HG02571 (cell line): ENCODE data around the gene SLC41A1.

ENCODE experiments used
- ATAC-seq: cut with Tn5 transposase; IDR thresholded peaks from one replicate; pipeline ENCODE4 v1.9.1; 2021; ENCODE audit warnings: mild to moderate bottlenecking, moderate library complexity; ENCODE audit not compliant: unreplicated experiment

The SLC41A1 gene

DNA sequence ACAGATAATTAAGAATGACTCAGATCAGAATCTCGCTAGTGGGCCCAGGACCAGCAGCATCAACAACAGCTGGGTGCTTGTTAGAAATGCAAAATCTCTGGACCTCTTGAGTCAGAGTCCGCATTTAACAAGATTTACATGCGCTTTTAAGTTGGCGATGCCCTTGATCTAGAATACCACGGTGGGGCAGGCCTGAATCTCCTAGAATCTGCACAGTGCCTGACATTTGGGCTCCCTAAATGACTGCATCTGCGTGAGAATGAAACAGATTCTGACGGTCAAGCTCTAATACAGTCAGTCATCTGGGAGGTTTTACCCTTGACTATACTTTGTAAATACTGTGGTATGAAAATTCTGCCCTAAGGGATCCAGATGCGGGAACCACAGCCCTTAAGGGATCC, 20.5 kb downstream of the SLC41A1 start:
- no peak for ATAC-seq

- peak; percentile 69 for ATAC-seq
Observed at GRCh38 chr1:205791568-205792180, 21.3 kb downstream of the SLC41A1 start.

DNA sequence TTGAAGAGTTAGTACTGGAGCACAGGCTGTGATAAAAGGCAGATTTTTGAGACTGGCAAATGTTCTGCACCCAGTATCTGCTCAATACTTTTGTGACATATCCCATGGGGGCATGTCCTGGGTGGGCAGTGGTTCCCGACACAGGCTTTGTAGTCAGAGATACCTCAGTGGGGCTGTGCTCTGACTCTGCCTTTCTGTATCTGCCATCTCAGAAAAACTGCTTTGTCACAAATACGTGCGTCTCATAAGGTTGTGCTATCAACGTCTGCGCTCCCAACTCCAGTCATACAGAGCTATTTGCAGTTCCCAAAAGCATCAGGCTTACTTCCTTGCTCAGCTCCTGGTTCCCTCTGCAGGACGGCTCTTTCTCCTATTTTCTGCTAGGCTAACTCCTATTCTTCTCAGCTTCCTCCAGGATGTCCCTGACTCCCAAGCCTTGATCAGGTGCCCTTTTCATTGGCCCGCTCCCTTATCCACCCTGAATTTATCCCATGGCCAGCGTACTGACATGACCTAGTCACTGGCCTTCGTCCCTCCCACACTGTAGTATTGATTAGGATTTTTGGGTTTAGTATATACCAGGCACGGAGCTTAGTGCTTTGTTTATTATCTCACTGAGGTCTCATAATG, 25.6 kb downstream of the SLC41A1 start:
- no peak for ATAC-seq

DNA sequence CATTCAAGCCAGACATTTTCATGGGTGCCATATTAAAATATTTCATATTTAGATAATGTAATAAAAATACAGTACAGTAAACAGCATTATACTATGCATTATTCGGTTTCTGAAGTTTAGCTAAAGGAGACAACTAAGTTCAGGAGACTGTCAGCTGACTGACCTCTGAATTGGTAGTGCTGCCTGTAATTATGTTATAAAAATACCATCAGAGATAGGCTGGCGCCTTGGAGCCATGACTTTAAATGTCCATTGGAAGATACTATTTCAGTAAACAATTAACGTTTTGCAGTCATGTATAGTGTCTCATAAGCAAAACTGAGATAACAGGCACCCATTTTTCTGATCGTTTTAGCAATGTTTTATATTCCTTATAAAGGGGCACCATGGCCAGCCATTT, 26.4 kb downstream of the SLC41A1 start:
- ATAC-seq: no peak

- ATAC-seq: no peak
Observed at GRCh38 chr1:205785446-205785845, 27.6 kb downstream of the SLC41A1 start.

GRCh38 chr1:205783904-205784303, 29.1 kb downstream of the SLC41A1 start:
- ATAC-seq: no peak

DNA sequence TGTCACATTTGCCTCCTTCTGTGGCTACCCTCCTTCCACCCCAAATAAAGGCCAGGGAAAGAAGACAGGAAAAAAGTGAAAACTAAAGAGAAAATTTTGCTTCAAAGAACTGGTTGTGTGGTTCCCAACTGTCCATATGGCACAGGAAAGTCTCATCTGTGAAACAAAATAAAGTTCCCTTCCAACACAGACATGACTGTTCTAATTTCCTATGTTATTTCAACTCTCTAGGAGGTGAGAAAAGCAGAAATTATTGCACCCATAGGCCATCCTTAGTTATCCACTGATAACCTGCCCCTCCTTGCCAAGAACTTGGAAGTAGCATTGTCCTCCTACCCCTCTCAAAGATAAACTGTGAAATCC, 29.6 kb downstream of the SLC41A1 start:
- no peak for ATAC-seq

DNA sequence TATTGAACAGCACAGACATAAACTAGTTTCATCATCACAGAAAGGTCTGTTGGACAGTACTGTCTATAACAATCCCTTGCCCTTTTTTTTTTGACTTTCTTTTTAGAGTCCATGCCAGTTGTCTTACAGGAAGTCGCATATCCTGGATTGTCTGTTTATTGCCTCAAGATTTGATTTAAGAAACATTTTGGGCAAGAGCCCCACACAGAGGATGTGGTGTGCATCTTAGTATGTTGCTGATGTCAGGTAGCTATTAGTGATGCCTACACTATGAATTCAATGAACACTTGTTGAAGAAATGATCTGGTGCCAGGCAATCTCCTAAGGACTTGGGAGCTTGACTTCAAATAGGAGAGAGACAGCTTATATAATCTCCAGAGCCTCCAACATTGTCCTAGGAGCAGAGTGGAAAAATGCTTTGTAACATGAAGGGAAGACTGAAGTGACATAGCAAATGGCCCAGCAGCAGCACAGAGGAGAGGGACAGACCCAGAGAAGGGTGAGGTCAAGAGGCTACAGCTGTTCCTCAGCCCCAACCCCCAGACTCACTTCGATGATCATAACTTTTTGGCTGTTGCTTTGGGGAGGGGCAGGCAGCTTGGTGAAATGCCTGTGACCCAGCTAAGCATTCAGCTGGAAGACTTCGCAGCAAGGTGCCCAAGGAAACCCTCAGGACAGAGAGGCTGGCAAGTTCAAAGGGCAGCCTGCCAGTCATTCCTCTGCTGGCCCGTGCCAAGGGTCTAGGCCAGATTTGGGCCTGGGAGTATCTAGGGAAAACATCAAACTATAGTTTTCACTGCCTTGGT, 30.2 kb downstream of the SLC41A1 start:
- no peak for ATAC-seq

DNA sequence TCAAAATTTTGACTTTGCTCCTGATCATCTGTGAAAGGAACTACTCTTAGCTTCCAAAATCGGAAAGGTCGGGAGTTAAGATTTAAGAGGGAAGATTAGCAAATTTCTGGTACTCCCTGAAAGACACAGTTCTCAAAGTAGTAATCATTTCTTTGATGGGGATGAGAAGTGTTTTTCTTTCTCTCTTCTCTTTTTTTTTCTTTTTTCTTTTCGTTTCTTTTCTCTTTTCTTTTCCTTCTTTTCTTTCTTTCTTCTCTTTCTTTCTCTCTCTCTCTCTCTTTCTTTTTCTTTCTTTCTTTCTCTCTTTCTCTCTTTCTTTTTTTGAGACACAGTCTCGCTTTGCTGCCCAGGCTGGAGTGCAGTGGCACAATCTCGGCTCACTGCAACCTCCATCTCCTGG, 32.7 kb downstream of the SLC41A1 start:
- ATAC-seq: no peak

DNA sequence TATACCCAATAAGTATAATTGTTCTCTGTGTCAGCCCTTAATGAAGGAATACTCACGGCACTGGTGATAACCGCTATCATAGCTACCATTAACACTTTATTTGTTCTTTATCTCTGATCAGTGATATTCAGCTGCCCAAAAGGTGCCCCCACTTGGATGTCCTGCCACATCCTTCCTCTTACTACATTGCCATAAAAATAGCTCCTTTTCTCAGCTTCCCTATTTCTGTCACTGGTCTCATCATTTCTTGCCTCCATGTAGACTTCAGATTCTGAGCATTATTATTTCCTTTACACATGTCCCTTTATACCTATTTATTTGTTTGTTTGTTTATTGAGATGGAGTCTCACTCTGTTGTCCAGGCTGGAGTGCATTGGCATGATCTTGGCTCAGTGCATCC, 35.0 kb downstream of the SLC41A1 start:
- ATAC-seq: no peak

- no peak for ATAC-seq
Observed at GRCh38 chr1:205775717-205776056, 37.3 kb downstream of the SLC41A1 start.

GRCh38 chr1:205775015-205775716, 37.8 kb downstream of the SLC41A1 start, which contains the start of gene RAB29:
Gene RAB29, minus strand, starts transcription at chr1:205775482. Its CDS starts 526 bp downstream, at chr1:205774956.
- peak; percentile 84 for ATAC-seq

DNA sequence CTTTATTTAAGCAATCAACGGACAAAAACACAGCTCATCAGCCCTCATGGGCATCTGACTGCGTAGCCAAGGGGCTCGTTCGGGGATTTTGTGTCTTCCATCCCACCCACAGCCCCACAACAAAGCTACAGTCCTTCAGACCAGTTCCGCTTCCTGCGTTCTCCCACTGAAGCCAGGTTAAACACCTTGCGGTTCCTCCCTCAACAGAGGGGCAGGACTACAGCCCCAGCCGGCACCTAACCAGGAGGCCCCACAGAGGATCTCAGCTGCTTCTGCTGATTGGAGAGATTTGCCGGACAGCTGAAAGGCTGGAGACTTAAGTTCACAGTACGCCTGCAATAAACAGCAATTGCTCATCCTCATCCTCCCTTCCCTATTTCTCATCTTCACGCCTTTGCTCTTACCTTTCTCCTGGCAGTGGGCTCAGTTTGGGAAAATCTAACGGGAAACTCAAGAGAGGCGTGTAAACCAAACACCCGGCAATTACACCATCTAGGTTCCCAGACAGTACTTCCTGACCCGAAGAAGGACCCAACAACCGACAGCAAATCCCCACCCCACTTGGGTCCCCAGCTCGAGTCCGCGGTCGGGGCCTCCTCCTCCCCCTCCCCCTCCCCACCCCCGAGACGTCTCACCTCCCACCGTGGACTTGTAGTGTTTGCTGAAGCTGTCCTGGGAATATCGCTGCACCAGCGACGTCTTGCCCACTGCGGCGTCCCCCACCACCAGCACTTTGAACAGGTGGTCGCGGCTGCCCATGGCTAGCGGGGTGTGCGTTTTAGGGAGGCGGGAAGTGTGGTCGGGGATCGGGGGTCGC, 38.6 kb downstream of the SLC41A1 start:
- no peak for ATAC-seq

DNA sequence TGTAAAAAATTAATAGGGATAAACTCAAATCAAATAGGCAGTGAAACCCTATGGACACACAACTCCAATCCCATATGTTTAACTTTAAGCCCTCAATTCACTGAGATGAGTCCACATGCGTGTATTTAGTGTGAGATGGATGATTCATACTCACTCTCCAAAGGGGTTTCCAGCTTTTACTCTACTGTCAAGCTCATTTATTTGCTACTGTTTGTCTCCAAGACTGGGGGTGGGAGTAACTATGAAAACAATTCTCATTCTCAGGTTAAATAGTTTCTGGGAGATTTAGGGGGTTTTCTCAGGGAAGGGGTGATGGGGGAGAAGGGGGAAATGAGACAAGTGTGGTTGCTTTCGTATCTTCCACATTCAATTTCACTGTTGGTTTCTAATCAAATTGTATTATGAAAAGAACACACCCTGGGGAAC, 40.4 kb downstream of the SLC41A1 start:
- no peak for ATAC-seq

DNA sequence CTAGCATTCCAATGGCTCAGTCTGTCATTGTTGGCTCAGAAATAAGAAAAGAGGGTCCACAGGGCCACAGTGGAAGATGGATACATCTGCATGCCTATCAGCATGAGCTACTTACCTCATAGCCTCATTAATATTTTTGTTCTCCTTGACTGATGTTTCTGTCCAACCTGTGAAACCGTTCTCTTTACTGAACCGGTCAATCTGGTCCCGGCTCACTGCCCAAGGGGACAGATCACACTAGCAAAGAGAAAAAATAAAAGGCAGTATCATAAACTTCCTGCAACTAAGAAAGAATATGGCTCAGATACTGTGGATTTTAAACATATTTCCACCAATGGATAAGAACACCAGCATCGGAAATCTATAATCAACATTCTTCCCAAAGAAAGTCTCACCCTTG, 42.4 kb downstream of the SLC41A1 start:
- no peak for ATAC-seq

DNA sequence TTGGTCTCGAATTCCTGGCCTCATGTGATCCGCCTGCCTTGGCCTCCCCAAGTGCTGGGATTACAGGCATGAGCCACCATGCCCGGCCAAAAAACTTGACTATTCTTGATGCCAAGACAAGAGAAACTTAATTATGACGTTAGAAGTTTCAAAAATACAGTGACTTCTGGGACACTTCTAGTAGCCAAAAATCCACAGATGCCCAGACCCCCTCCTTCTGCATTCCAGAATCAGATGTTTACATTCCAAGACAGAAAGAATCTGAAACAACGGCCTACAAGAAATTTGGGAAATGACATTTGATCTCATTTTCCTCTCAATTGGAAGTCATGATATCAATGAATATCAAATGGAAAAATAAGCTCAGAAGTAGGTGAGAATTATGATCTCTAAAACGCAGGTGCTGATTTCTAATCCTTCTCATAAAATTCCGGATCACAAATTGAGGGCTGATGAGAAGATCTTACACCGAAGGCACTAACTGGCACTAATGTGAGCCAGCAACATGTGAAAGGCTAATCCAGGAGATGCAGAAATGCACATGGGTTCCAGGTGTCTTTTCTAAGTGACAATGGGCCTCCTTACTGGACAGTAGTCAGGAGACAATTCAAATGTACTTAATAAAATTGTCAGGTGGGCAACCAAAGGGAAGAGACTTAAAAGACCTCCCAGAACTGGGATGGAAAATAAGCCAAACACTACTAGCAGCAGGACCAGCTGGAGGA, 43.2 kb downstream of the SLC41A1 start:
- ATAC-seq: no peak

GRCh38 chr1:205767248-205767647, 45.8 kb downstream of the SLC41A1 start:
- no peak for ATAC-seq

DNA sequence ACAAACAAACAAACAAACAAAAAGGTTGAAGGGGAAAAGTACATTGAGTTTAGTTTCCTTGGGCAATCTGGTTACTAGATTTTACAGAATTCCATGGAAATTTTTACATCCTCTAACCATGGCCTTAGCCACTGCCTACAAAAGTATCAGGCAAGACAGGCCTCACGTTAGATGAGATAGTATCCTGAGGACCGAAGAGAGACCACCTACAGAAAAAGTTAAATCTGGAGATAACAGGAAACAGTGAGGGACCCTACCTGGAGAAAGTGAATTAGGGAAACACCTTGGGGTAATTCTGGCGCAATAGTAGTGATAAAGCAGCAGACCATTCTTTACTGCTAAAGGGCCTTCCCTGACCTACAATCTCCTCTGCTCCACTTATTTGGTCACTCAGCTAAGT, 46.4 kb downstream of the SLC41A1 start:
- ATAC-seq: no peak

- no peak for ATAC-seq
Observed at GRCh38 chr1:205766038-205766437, 47.0 kb downstream of the SLC41A1 start.

DNA sequence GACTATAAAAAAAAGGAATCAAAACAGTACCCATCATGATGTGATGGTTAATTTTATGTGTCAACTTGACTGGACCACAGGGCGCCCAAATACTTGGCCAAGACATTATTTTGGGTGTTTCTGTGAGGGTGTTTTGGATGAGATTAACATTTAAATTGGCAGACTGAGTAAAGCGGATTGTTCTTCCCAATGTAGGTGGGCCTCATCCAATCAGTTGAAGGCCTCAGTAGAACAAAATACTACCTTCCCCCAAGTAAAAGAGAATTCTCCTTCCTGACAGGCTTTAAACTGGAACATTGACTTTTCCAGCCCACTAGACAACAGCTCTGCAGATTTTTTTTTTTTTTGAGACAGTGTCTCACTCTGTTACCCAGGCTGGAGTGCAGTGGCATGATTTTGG, 48.4 kb downstream of the SLC41A1 start:
- no peak for ATAC-seq
